Measurements from ENCODE around the gene NCEH1.

NCEH1 gene

GRCh38 chr3:172615296-172615695 lies 95.6 kb downstream of the NCEH1 start:
- no peak for TF ChIP-seq CTCF (IDR thresholded peaks at IDR 0.05)
- H3K36me3 Mint-ChIP-seq (ENCODE audit: low read depth): no peaks in the 10 kb centered on the region
- no peak overlapping the region for H3K4me3 Mint-ChIP-seq
- DNase-seq: no peak
- peaks cover 10% of the 10 kb centered on the region for H3K27me3 Mint-ChIP-seq (ENCODE audit: low read depth, poor library complexity)
- H3K9me3 Mint-ChIP-seq: peaks cover 9% of the 10 kb centered on the region
- no peak overlapping the region for H3K27ac Mint-ChIP-seq
- no peaks in the 10 kb centered on the region for H3K4me1 Mint-ChIP-seq

GRCh38 chr3:172614340-172615274 lies 96.3 kb downstream of the NCEH1 start:
- DNase-seq: no peak
- TF ChIP-seq CTCF (IDR thresholded peaks at IDR 0.05): no peak
- Mint-ChIP-seq H3K27ac (no peak overlapping the region), H3K27me3 (ENCODE audit: low read depth, poor library complexity) (peaks cover 13% of the 10 kb centered on the region), H3K4me1 (no peaks in the 10 kb centered on the region), H3K9me3 (peaks cover 15% of the 10 kb centered on the region), H3K4me3 (no peak overlapping the region), H3K36me3 (ENCODE audit: low read depth) (no peaks in the 10 kb centered on the region)

GRCh38 chr3:172613845-172614244 lies 97.0 kb downstream of the NCEH1 start:
- Mint-ChIP-seq H3K36me3 (ENCODE audit: low read depth) (no peaks in the 10 kb centered on the region), H3K9me3 (peaks cover 20% of the 10 kb centered on the region), H3K27ac (no peak overlapping the region), H3K27me3 (ENCODE audit: low read depth, poor library complexity) (peaks cover 13% of the 10 kb centered on the region), H3K4me3 (no peak overlapping the region), H3K4me1 (no peaks in the 10 kb centered on the region)
- TF ChIP-seq CTCF (IDR thresholded peaks at IDR 0.05): no peak
- DNase-seq: no peak

- TF ChIP-seq CTCF (IDR thresholded peaks at IDR 0.05): no peak
- DNase-seq: no peak
- Mint-ChIP-seq H3K36me3 (ENCODE audit: low read depth) (no peaks in the 10 kb centered on the region), H3K4me3 (no peak overlapping the region), H3K27ac (no peak overlapping the region), H3K4me1 (no peaks in the 10 kb centered on the region), H3K9me3 (peaks cover 20% of the 10 kb centered on the region), H3K27me3 (ENCODE audit: low read depth, poor library complexity) (peaks cover 12% of the 10 kb centered on the region)
These were observed 97.8 kb downstream of the NCEH1 start for GRCh38 chr3:172612871-172613678.

GRCh38 chr3:172609750-172610149 lies 101.1 kb downstream of the NCEH1 start:
- no peak overlapping the region for H3K4me3 Mint-ChIP-seq
- no peak for DNase-seq

More at GRCh38 chr3:172609750-172610149, 101.1 kb downstream of the NCEH1 start:
- Mint-ChIP-seq H3K27me3 (ENCODE audit: low read depth, poor library complexity) (peaks cover 3% of the 10 kb centered on the region), H3K27ac (no peak overlapping the region), H3K9me3 (peaks cover 20% of the 10 kb centered on the region), H3K4me1 (peaks cover 4% of the 10 kb centered on the region), H3K36me3 (ENCODE audit: low read depth) (no peaks in the 10 kb centered on the region)
- TF ChIP-seq CTCF (IDR thresholded peaks at IDR 0.05): no peak

Data from nephron progenitor cell (in vitro differentiated cells).